ENCODE data around the gene RETSAT. TPM values are rescaled to one million over a fixed set of nuclear protein-coding genes. Genes with fewer than 3 reads are reported as not detected.

RETSAT gene
- total and polyA plus RNA-seq, 2 of the 13 experiments (the other 11 are each of a cell fraction or from before 2014, with no cell fraction given), result 46.7 to 61.0 TPM

- TF ChIP-seq REST (IDR thresholded peaks at IDR 0.05; ENCODE audit: borderline replicate concordance in 1 of 2, low read depth in 1 of 2, low read length in 2 of 2) (peak in 1 of 2 experiments; percentile 88; a peak in 2 of 4 replicates), ZSCAN31 (CRISPR knock-in tag; IDR thresholded peaks at IDR 0.05; ENCODE audit: low read depth) (peak; percentile 100), ZNF264 (CRISPR knock-in tag; IDR thresholded peaks at IDR 0.05) (peak; percentile 94), NKX3-1 (CRISPR knock-in tag; IDR thresholded peaks at IDR 0.05) (peak; percentile 65), MEIS1 (CRISPR knock-in tag; IDR thresholded peaks at IDR 0.05; ENCODE audit: borderline replicate concordance) (peak; percentile 89), ZNF530 (CRISPR knock-in tag; IDR thresholded peaks at IDR 0.05; ENCODE audit: low read depth) (no peak), ZNF552 (CRISPR knock-in tag; IDR thresholded peaks at IDR 0.05; ENCODE audit: borderline replicate concordance) (peak; percentile 77; the same call in 1 of the 2 replicates), ZNF547 (CRISPR knock-in tag; IDR thresholded peaks at IDR 0.05) (no peak; the same call in 1 of the 2 replicates), CBX1 (IDR thresholded peaks at IDR 0.05; ENCODE audit: low read depth) (peak; percentile 90), KLF6 (CRISPR knock-in tag; IDR thresholded peaks at IDR 0.05) (peak; percentile 79; the same call in 1 of the 2 replicates), ZKSCAN8 (CRISPR knock-in tag; IDR thresholded peaks at IDR 0.05; ENCODE audit: borderline replicate concordance) (no peak), MAFG (CRISPR knock-in tag; IDR thresholded peaks at IDR 0.05) (no peak), ZNF205 (CRISPR knock-in tag; IDR thresholded peaks at IDR 0.05) (no peak; the same call in 1 of the 2 replicates), ZMYM2 (CRISPR knock-in tag; IDR thresholded peaks at IDR 0.05) (no peak), TEAD2 (CRISPR knock-in tag; IDR thresholded peaks at IDR 0.05) (0 out of 2 replicates have a peak, but pooled peaks have one; percentile 46), MED8 (CRISPR knock-in tag; IDR thresholded peaks at IDR 0.05; ENCODE audit: insufficient replicate concordance) (no peak)
- TF ChIP-seq, protein P1, sequence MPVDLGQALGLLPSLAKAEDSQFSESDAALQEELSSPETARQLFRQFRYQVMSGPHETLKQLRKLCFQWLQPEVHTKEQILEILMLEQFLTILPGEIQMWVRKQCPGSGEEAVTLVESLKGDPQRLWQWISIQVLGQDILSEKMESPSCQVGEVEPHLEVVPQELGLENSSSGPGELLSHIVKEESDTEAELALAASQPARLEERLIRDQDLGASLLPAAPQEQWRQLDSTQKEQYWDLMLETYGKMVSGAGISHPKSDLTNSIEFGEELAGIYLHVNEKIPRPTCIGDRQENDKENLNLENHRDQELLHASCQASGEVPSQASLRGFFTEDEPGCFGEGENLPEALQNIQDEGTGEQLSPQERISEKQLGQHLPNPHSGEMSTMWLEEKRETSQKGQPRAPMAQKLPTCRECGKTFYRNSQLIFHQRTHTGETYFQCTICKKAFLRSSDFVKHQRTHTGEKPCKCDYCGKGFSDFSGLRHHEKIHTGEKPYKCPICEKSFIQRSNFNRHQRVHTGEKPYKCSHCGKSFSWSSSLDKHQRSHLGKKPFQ (CRISPR knock-in tag; IDR thresholded peaks at IDR 0.05; ENCODE audit: insufficient replicate concordance), result peak; percentile 45
- TF ChIP-seq, protein P2, sequence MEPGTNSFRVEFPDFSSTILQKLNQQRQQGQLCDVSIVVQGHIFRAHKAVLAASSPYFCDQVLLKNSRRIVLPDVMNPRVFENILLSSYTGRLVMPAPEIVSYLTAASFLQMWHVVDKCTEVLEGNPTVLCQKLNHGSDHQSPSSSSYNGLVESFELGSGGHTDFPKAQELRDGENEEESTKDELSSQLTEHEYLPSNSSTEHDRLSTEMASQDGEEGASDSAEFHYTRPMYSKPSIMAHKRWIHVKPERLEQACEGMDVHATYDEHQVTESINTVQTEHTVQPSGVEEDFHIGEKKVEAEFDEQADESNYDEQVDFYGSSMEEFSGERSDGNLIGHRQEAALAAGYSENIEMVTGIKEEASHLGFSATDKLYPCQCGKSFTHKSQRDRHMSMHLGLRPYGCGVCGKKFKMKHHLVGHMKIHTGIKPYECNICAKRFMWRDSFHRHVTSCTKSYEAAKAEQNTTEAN (CRISPR knock-in tag; conservative IDR thresholded peaks at IDR 0.05), result peak; percentile 85; the same call in 1 of the 2 replicates
- TF ChIP-seq, protein P3, sequence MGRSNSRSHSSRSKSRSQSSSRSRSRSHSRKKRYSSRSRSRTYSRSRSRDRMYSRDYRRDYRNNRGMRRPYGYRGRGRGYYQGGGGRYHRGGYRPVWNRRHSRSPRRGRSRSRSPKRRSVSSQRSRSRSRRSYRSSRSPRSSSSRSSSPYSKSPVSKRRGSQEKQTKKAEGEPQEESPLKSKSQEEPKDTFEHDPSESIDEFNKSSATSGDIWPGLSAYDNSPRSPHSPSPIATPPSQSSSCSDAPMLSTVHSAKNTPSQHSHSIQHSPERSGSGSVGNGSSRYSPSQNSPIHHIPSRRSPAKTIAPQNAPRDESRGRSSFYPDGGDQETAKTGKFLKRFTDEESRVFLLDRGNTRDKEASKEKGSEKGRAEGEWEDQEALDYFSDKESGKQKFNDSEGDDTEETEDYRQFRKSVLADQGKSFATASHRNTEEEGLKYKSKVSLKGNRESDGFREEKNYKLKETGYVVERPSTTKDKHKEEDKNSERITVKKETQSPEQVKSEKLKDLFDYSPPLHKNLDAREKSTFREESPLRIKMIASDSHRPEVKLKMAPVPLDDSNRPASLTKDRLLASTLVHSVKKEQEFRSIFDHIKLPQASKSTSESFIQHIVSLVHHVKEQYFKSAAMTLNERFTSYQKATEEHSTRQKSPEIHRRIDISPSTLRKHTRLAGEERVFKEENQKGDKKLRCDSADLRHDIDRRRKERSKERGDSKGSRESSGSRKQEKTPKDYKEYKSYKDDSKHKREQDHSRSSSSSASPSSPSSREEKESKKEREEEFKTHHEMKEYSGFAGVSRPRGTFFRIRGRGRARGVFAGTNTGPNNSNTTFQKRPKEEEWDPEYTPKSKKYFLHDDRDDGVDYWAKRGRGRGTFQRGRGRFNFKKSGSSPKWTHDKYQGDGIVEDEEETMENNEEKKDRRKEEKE (IDR thresholded peaks at IDR 0.05), result no peak
Observed at GRCh38 chr2:85354286-85355072, at the start of gene RETSAT, which contains the start of gene ELMOD3 (continued).

Data from HepG2 (cell line).